NCI-H1417 treated with DMSO at 0.1 percent for 48 hours (cell line): ENCODE measurements around the gene BTBD16.

Experiments used
- DNase-seq: peaks from one replicate; lab custom pipeline; 2025; lab: John Stamatoyannopoulos, UW

Gene BTBD16

GRCh38 chr10:122273966-122274545 is 3.0 kb downstream of the BTBD16 start:
- DNase-seq: no peak

DNA sequence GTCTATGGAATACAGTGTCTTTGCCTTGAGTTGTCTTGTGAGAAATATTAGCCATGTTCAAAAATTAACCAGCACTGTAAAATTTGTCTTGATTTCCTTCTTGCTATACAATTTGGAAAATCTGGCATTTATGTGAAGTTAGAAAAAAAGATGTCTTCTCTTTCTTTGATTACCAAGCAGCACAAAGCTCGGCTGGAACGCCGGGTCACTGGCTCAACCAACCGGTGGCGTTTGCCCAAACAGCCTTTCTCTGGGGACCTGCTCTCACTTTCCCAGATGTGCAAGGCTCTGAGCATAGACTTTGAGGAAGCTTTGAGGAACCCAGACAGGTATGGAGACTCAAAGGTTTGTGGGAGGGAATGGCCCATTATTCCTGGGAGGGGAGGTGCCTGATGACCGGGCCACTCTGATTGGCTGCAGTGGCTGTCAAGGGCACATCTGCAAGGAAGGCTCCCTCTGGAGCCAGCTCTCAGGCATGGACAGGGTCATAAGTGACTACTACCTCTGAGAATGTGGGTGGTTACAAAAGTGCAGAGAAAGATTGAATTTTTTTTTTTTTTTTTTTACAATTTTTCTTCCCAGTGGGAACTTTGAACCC is 5.6 kb downstream of the BTBD16 start:
- no peak for DNase-seq

GRCh38 chr10:122277526-122278136 is 6.5 kb downstream of the BTBD16 start:
- no peak for DNase-seq

- DNase-seq: no peak
These were observed 8.6 kb downstream of the BTBD16 start for GRCh38 chr10:122279725-122280141.

GRCh38 chr10:122280156-122280555 is 9.1 kb downstream of the BTBD16 start:
- DNase-seq: no peak

DNA sequence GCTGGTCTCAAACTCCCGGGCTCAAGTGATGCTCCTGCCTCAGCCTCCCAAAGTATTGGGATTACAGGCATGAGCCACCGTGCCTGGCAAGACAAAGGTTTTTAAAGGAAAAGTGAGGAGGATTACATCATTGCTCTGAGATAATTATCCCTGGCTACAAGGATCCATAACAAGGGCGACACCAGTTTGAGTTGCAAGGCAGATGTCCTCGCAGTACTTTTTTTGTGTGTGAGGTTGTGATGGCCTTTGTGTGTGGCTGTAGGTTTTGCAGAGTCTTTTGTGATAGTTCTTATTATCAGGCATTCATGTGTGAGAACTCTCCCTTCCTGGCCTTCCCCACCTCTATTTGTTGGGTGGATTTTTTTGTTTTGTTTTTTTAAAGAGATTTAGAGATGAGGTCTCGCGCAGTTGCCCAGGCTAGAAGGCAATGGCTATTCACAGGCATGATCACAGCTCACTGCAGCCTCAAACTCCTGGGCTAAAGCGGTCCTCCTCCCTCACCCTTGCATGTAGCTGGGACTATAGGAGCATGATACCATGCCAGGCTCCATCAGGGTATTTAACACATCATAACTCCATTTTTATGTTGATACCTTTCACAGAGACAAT is 10.0 kb downstream of the BTBD16 start:
- DNase-seq: no peak

DNA sequence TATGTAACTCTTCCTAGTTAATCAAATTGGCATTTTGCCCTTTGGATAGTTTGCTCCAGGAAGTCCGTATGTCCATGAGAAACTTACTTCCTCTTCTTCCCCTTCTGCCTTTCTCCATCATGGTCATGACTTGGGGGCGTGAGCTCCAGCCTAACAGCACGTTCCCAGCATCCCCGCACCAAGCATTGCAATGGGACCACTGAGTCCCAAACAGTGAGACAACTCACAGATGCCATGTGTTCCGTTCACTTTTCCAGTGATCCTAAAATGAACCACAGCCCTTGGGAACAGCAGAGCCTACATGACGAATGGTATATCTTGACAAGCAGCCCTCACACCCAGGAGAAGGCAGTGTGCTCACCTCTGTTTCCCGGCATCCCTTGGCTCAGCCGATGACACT is 10.7 kb downstream of the BTBD16 start:
- no peak for DNase-seq

- DNase-seq: no peak
These were observed 11.2 kb downstream of the BTBD16 start for GRCh38 chr10:122282253-122282671.

- DNase-seq: no peak
These were observed 11.8 kb downstream of the BTBD16 start for GRCh38 chr10:122282909-122283308.

DNA sequence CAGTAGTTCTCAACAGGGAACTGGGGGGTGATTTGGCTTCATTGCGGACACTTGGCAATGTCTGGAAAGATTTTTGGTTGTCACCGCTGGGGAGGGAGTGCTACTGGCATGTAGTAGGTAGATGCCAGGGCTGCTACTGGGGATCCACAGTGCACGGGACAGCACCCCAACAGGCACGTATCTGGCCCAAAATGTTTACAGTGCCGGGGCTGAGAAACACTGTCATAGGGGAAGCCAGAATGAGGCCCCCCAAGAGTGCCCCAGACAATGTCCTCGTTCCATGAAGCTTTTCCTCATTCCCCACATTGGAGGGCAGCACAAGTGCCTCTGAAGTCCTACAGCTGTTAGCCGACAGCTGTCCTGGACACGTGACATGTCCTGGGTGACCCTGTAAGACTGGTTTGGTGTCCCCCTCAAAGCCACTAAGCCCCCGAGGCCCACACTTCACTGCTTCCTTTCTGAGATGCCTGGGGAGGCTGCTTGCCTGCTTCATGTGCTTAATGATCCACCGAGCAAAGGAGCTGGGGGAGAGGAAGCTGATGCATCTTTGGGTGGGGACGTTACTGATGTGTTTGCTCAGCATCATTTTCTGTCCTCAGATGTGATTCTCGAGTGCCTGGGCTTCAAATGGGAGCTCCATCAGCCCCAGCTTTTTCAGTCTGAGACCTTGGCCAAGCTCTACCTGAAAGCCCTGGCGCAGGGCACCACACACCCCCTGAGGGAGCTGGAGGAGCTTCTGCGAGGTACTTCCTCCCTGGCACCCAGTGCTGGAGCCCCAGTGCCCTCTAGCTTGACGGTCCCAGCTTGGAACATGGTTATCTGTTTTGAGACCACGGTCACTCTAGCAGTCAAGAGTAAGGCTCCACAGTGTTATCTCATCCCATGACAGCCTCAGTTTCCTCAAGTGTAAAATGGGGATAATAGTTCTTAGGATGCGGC is 14.7 kb downstream of the BTBD16 start:
- DNase-seq: no peak

GRCh38 chr10:122286867-122287266 is 15.8 kb downstream of the BTBD16 start:
- no peak for DNase-seq

DNA sequence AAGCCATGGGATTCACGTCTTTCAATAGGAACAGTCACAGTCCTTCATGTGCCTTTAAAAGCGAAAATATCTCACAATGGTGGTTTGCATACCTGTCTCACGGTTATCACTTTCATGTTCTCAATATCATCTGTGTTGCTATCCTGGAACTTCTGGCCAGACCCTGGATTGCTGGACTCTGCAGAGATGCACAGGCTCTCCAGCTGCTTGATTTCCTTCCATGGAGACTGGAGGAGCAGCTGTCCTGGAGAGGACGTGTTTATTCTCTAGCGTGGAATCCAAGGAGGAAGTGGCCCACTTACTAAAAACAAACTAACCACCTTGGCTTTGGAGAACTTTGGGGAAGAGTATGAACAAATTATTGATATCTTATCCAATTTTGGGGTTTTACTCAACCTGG is 16.5 kb downstream of the BTBD16 start:
- DNase-seq: no peak

DNA sequence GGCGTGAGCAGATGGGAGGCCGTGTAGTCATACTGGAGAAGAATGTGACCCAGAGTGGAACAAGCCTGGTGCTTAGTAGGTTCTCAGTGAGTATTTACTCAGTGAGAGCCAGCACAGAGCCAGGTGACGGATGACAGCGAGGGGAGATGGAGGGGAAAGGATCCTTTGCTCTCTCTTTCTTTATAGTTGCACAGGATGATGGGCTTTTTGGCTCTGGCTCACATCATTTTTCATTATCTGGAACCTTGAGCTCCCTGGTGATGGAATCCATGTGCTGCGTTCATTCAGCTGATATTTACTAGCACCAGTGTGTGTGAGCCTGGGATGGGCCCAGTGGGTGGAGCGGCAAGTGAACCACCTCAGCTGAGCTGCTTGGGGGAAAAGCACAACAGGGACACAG is 17.2 kb downstream of the BTBD16 start:
- no peak for DNase-seq

GRCh38 chr10:122288917-122289316 is 17.8 kb downstream of the BTBD16 start:
- DNase-seq: no peak

GRCh38 chr10:122290334-122290733 is 19.2 kb downstream of the BTBD16 start:
- no peak for DNase-seq

DNA sequence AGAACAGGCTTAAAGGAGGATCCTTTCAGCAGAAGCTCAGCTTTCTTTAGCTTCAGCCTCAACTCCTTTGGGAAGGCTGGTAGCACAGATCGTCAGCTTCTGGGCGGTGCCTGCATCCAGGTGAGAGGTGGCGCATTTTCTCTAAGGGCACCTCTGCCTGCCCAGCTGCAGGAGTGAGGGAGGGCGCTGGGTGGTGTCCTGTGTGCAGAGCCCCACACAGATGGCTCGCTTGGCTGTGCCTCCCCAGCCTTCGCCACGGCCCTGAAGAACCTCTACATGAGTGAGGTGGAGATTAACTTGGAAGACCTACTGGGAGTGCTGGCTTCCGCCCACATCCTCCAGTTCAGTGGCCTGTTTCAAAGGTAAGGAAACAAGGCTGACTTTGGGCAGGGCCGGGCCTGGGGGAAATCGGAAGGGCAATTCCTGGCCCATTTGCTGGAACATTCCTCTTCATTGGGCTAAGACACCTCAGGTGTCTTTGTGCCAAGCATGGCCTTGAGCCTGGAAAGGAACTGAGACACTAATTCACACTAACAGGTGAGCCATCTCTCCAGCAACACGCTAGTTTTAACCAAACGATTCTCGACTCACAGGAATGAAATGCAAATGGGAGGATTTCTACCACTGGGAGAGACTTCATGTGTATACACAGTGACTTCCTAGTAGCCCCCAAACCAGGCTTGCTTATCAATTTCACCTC is 19.9 kb downstream of the BTBD16 start:
- DNase-seq: no peak

DNA sequence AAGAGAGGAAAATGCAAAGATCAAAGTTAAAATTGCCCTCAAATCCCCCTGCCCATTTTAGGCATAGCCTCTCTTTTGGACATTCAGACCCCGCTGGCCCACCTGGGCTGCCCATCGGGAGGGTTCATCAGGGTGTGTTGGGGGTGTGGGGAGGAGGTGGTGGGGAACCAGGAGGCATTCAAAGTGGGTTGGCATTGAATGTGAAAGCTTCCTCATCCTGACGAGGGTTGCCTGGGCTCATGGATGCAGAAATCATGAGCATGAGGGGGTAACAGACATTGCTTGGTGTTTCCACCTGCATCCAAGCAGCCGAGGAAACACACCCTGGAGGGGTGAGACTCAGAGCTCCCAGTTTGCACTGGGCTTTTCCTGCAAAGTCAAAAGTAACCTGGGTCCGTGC is 20.6 kb downstream of the BTBD16 start:
- no peak for DNase-seq

- DNase-seq: no peak
These were observed 21.3 kb downstream of the BTBD16 start for GRCh38 chr10:122292376-122292775.

- no peak for DNase-seq
These were observed 22.3 kb downstream of the BTBD16 start for GRCh38 chr10:122293156-122293960.

GRCh38 chr10:122293961-122294380 is 22.9 kb downstream of the BTBD16 start:
- no peak for DNase-seq
